Measurements from ENCODE around the gene LRPPRC.

The LRPPRC gene

GRCh38 chr2:43853141-43854081 lies 142.4 kb downstream of the LRPPRC start:
- DNase-seq: no peak

- DNase-seq: no peak
Measured at GRCh38 chr2:43852196-43852730, 143.5 kb downstream of the LRPPRC start.

DNA sequence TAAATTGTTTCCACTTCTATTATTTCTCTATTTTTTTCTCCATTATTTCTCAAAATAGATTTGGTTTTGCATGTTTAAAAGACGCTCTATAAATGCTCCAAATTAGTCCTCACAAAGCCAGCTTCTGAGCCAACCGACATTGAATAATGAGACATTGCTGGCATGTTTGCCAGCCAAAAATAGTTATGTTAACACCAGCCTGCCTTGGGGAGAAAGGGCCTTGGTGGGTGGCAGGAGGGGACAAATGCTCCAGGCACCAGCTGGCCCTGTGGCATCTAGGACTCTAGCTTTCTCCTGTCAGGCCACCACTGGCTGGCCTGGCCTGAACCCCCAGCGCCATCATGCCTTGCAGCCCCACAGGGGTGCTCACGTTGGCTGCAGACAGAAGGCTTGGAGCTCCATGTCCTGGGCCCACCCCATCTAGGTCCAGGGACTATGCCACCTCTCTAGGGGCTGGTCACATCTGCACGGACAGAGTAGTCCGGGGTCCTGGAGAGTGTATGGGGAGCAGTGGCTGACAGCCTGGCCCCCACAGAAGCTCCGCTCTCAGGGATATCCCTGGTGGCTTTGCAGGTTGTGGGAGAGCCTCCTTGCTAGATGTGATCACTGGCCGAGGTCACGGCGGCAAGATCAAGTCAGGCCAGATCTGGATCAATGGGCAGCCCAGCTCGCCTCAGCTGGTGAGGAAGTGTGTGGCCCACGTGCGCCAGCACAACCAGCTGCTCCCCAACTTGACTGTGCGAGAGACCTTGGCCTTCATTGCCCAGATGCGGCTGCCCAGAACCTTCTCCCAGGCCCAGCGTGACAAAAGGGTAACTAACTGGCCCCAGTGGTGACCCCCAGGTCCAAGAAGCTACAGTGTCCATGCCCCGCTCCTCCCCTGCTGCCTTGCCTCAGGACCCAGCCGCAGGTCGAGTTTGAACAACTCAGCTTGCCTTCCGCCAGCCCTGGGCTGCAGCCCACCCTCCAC lies 144.5 kb downstream of the LRPPRC start:
- no peak for DNase-seq

DNA sequence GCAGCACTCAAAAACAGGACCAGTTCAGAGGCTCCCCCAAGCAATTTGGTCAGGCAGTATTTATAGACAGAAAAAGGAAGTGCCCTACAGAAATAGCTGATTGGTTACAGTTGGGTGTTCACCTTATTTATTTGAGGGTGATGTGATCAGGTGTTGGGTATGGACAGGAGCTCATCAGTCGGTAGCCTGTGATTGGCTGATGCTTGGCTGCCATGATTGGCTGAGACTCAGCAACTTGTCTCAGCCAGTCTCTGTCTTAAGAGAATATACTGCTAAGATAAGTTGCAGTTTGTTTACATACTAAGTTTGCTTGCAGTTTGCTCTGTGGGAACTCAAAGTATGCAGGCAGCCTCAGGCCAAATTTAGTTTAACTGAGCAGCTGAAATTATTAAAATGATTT lies 147.6 kb downstream of the LRPPRC start:
- no peak for DNase-seq

DNA sequence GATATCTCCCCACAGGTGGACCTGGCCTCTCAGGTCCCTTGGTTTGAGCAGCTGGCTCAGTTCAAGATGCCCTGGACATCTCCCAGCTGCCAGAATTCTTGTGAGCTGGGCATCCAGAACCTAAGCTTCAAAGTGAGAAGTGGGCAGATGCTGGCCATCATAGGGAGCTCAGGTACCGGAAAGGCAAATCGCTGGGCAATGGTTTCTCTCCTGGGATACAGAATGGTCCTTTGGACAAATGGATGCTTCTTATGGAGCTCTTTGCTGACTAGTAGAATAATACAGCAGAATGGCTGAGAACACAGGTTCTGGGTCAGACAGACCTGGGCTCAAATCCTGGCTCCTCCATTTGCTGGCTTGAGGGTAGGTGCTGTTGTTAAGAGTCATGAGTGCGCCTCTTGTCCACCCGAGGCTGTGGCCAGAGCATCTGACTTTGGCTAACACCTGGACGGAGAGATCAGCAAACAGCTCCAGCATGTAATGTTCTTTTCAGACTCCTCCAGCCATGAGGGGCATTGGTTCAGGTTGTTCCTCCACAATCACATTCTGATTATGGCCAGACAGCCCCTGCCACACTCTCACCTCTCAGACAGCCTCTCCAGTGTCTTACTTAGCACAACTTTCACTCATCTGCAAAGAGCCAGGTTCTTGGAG lies 149.5 kb downstream of the LRPPRC start:
- DNase-seq: no peak

DNA sequence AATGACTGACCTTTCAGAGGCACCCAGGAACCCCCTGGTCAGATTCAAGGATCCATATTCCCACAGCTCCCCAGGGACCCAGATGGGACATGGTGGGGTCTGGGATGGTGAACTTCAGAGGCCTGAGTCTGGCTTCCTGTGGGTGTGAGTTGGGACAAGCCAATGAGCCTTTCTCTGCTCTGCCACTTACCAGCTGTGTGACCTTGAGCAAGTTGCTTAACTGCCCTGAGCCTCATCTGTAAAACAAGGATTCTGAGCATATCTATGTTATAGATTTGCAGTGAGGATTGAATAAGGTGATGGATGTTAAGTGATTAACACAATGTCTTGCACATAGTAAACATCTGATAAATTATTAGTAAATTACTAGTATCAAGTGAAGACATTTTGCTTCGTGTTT lies 150.6 kb downstream of the LRPPRC start:
- DNase-seq: no peak

- no peak for DNase-seq
Measured at GRCh38 chr2:43842866-43843226, 152.9 kb downstream of the LRPPRC start.

DNA sequence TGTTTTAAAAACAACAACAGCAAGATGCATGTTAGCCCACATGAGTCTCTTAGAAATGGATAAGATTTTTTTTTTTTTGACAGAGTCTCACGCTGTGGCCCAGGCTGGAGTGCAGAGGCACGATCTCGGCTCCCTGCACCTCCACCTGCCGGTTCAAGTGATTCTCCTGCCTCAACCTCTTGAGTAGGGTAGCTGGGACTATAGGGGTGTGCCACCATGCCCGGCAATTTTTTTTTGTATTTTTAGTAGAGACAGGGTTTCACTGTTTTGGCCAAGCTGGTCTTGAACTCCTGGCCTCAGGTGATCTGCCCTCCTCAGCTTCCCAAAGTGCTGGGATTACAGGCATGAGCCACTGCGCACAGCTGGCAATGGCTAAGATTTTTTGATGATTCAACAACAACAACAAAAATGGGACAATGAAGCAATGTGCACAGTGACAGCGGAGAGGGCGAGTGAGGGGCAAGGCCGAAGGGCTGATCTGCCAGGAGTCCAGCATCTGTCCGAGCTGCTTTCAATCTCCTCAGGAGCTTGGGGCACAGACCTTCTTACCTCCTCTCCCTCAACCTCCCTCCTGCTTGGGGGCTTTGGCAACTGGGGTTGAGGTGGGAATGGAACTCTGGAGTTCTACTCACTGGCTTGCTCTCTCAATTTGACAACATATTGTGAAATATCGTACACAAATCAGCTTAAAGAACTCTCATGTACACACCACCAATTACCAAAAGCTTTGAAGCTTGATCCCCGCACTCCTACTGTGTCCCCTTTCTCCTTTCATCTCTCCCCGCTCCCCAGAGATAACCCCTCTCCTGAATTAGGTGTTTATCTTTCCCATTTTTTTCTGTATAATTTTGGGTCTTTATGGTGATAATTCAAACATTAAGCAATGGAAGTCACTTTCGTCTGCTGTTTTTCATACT lies 153.6 kb downstream of the LRPPRC start:
- no peak for DNase-seq

GRCh38 chr2:43840965-43841364 lies 154.8 kb downstream of the LRPPRC start:
- no peak for DNase-seq

- no peak for DNase-seq
Measured at GRCh38 chr2:43839776-43840564, 155.8 kb downstream of the LRPPRC start.

- DNase-seq: no peak
Measured at GRCh38 chr2:43838560-43839267, 157.1 kb downstream of the LRPPRC start, which contains the start of the genes ABCG5 and ABCG8. Gene ABCG5, minus strand, starts transcription at chr2:43838839. Its CDS starts 160 bp downstream, at chr2:43838679. Gene ABCG8, plus strand, starts transcription at chr2:43838971. Its CDS starts 83 bp downstream, at chr2:43839054.

DNA sequence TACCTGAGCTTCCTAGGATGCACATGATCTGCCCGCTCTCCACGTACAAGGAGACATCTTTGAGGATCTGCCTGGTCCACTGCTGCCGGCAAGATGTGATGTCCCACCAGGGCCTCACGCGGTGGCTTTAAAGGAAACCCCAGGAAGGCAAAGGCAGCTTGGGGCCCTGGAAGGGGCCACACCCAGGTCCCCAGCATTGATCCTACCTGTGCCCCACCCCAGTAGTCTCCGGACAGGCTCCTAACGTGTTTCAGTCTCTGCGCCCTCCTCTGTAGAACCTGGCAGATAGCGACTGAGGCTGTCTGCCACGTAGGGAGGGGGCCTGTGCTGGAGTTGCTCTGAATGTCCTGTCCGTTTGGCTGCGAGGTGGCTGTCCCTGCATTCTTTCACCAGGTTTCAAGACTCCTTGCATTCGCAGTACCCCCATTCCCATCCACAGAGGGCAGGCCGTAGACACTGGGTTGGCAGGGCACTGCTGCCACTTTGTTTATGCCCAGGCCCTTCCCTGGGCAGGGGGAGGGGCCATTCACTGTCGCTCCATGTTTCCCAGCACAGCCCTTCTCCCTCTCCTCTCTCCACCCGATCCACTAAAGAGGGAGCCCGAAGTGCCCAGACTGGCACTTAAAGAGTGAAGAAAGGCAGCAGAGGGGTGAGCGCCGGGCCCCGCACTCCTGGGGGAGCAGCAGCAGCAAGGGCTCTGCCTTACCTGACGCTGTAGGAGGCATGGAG lies 157.8 kb downstream of the LRPPRC start:
- no peak for DNase-seq

DNA sequence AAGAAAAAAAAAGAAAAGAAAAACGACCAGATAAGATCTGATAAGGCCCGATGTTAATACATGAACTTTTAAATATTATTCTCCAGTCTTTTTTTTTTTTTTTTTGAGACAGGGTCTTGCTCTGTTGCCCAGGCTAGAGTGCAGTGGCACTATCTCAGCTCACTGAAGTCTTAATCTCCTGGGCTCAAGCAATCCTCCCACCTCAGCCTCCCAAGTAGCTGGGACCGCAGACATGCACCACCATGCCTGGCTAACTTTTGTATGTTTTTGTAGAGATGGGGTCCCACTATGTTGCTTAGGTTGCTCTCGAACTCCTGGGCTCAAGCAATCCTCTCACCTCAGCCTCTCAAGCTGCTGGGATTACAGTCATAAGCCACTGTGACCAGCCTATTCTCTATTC lies 158.8 kb downstream of the LRPPRC start:
- no peak for DNase-seq
